ENCODE data around the gene CBLL2. TPM values are rescaled to one million over a fixed set of nuclear protein-coding genes. Genes with fewer than 3 reads are reported as not detected.

The CBLL2 gene
- total RNA-seq, 5 donors from 2014 or later (not counting 1 experiment from before 2014, with no cell fraction given): not detected

DNA sequence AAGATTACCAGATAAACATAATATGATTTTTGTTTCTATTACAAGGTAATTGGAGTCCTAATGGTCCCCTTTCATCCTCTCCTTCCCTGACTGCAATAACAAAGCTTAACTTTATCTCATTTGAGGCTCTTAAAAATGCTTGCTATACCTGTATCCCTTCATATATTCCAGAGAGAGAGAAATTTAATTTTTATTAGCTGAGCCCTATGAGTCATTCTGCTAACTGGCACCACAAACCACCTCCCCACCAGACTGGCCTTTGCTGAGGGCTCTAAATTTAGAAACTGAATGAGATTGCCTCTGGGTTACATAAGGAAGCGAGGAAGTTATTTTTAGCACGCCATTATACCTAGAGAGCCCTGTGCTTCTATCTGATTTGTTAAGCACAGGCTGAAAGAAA lies 27.4 kb downstream of the CBLL2 start:
- H3K4me1 Mint-ChIP-seq: peaks cover 0 to 7% (median 0%) of the 10 kb centered on the region in 3 donors
- no CpG with 5 or more reads among the region's 2 CpGs for WGBS (ENCODE audit: insufficient coverage)

DNA sequence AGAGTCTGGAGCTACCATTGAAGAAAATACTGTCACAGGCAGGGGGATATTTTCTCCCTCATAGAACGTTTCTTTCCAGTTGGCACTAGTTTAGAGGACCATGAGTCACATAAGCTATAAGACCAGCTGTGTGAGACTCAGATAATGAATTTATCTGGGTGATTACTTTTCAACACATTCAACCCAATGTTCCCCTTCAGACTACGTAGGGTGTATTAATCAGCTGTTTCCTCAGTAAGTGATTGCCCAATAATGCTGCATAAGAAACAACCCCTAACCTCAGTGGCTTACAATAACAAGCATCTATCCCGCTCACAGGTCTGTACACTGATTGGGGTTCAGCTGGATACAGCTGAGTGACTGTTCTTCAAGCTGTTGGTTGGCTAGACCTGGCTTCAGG lies 38.1 kb downstream of the CBLL2 start:
- WGBS (ENCODE audit: insufficient coverage): no CpG with 5 or more reads among the region's 3 CpGs
- DNase-seq (no peak), ATAC-seq (replicated peaks in 1 of 4) (no peak)
- POLR2A ChIA-PET: no interaction called here
- H3K4me1 Mint-ChIP-seq: no peaks in the 10 kb centered on the region
- Histone ChIP-seq H3K36me3 (ENCODE audit: control insufficient read depth in 2 of 2, extremely low read depth in 1 of 2, insufficient read depth in 1 of 2, low read length in 1 of 2) (no peaks in the 10 kb centered on the region), H3K4me3 (ENCODE audit: control insufficient read depth in 1 of 2, extremely low read depth in 1 of 2, low read length in 1 of 2) (no peak overlapping the region), H3K9me3 (no peaks in the 10 kb centered on the region), H3K27ac (ENCODE audit: low read length) (no peak overlapping the region), H3K4me1 (ENCODE audit: control insufficient read depth in 1 of 2, extremely low read depth in 1 of 2, insufficient read depth in 2 of 2, low read length in 2 of 2) (no peaks in the 10 kb centered on the region), H3K27me3 (replicated peaks in 1 of 2; ENCODE audit: control insufficient read depth in 2 of 2, extremely low read depth in 1 of 2, insufficient read depth in 2 of 2, low read length in 1 of 2) (no peaks in the 10 kb centered on the region)
- no peaks in the 10 kb centered on the region for H3K36me3 Mint-ChIP-seq
- no peaks in the 10 kb centered on the region for H3K9me3 Mint-ChIP-seq
- H3K4me3 Mint-ChIP-seq: no peak overlapping the region
- H3K27me3 Mint-ChIP-seq: peaks cover 0 to 18% of the 10 kb centered on the region in 2 donors
- CTCF ChIA-PET: no interaction called here
- no peak overlapping the region for H3K27ac Mint-ChIP-seq

More for the DNA sequence above, 27.4 kb downstream of the CBLL2 start:
- Histone ChIP-seq H3K27me3 (replicated peaks in 1 of 2; ENCODE audit: control insufficient read depth in 2 of 2, extremely low read depth in 1 of 2, insufficient read depth in 2 of 2, low read length in 1 of 2) (no peaks in the 10 kb centered on the region), H3K4me3 (ENCODE audit: control insufficient read depth in 1 of 2, extremely low read depth in 1 of 2, low read length in 1 of 2) (no peak overlapping the region), H3K9me3 (no peaks in the 10 kb centered on the region), H3K27ac (ENCODE audit: low read length) (no peak overlapping the region), H3K36me3 (ENCODE audit: control insufficient read depth in 2 of 2, extremely low read depth in 1 of 2, insufficient read depth in 1 of 2, low read length in 1 of 2) (no peaks in the 10 kb centered on the region), H3K4me1 (ENCODE audit: control insufficient read depth in 1 of 2, extremely low read depth in 1 of 2, insufficient read depth in 2 of 2, low read length in 2 of 2) (no peaks in the 10 kb centered on the region)
- H3K36me3 Mint-ChIP-seq: no peaks in the 10 kb centered on the region
- H3K4me3 Mint-ChIP-seq: no peak overlapping the region
- CTCF ChIA-PET: no interaction called here
- ATAC-seq (replicated peaks in 1 of 4) (no peak), DNase-seq (no peak)
- peaks cover 2 to 3% of the 10 kb centered on the region in 2 donors for H3K27me3 Mint-ChIP-seq
- POLR2A ChIA-PET: no interaction called here
- H3K9me3 Mint-ChIP-seq: no peaks in the 10 kb centered on the region
- no peak overlapping the region for H3K27ac Mint-ChIP-seq

DNA sequence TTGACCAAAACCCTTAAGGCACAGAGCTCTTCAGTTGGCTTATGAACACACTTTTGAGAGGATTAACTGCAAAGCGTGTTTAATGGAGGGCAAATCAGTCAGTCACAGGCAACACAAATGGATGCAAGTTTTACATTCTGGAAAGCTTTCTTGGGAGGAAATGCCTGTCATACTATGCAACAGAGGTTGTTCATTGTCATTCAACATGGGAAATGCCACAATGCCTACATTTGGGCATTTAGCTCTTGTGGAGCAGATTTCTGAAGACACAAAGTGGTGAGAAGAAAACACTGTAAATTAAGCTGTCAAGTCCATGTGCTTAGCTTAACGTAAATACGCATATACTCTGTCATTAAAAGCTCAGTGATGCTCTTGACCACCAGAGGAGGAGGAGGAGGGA lies 41.1 kb downstream of the CBLL2 start:
- Mint-ChIP-seq H3K4me3 (no peak overlapping the region), H3K36me3 (no peaks in the 10 kb centered on the region), H3K9me3 (no peaks in the 10 kb centered on the region), H3K27ac (no peak overlapping the region), H3K4me1 (no peaks in the 10 kb centered on the region), H3K27me3 (peaks cover 0 to 14% of the 10 kb centered on the region in 2 donors)
- 100% methylated on average over 1 of the region's 3 CpGs for WGBS (ENCODE audit: insufficient coverage)
- Histone ChIP-seq H3K27ac (ENCODE audit: low read length) (no peak overlapping the region), H3K36me3 (ENCODE audit: control insufficient read depth in 2 of 2, extremely low read depth in 1 of 2, insufficient read depth in 1 of 2, low read length in 1 of 2) (no peaks in the 10 kb centered on the region), H3K9me3 (no peaks in the 10 kb centered on the region), H3K27me3 (replicated peaks in 1 of 2; ENCODE audit: control insufficient read depth in 2 of 2, extremely low read depth in 1 of 2, insufficient read depth in 2 of 2, low read length in 1 of 2) (no peaks in the 10 kb centered on the region), H3K4me3 (ENCODE audit: control insufficient read depth in 1 of 2, extremely low read depth in 1 of 2, low read length in 1 of 2) (no peak overlapping the region), H3K4me1 (ENCODE audit: control insufficient read depth in 1 of 2, extremely low read depth in 1 of 2, insufficient read depth in 2 of 2, low read length in 2 of 2) (no peaks in the 10 kb centered on the region)
- ATAC-seq (replicated peaks in 1 of 4) (no peak), DNase-seq (no peak)
- ChIA-PET CTCF (no interaction called here), POLR2A (no interaction called here)

DNA sequence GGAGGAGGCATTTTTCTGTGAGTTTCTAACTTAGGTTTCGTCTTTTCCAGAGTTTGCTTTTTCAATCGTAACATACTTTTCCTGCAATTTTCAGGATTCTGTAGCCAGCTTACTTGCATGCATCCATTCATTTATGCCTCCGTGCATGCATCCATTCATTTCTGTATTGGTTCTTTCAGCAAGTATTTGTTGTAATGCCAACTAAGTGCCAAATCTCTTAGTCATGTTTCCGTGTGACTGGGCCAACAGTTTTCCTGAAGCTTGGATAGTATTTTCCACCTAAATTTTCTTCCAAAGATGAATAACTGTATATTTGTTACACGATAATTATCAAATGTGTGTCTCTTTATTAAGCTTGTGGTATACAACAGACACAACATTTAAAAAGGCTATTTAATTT lies 41.5 kb downstream of the CBLL2 start:
- ChIA-PET POLR2A (no interaction called here), CTCF (no interaction called here)
- no peaks in the 10 kb centered on the region for H3K4me1 Mint-ChIP-seq
- Histone ChIP-seq H3K4me3 (ENCODE audit: control insufficient read depth in 1 of 2, extremely low read depth in 1 of 2, low read length in 1 of 2) (no peak overlapping the region), H3K27ac (ENCODE audit: low read length) (no peak overlapping the region), H3K9me3 (no peaks in the 10 kb centered on the region), H3K27me3 (replicated peaks in 1 of 2; ENCODE audit: control insufficient read depth in 2 of 2, extremely low read depth in 1 of 2, insufficient read depth in 2 of 2, low read length in 1 of 2) (no peaks in the 10 kb centered on the region), H3K36me3 (ENCODE audit: control insufficient read depth in 2 of 2, extremely low read depth in 1 of 2, insufficient read depth in 1 of 2, low read length in 1 of 2) (no peaks in the 10 kb centered on the region), H3K4me1 (ENCODE audit: control insufficient read depth in 1 of 2, extremely low read depth in 1 of 2, insufficient read depth in 2 of 2, low read length in 2 of 2) (no peaks in the 10 kb centered on the region)
- no peak for DNase-seq
- no peak overlapping the region for H3K27ac Mint-ChIP-seq
- no peak for ATAC-seq (replicated peaks in 1 of 4)
- no peaks in the 10 kb centered on the region for H3K36me3 Mint-ChIP-seq
- 88% methylated on average over 2 of the region's 5 CpGs for WGBS (ENCODE audit: insufficient coverage)
- H3K9me3 Mint-ChIP-seq: no peaks in the 10 kb centered on the region
- H3K27me3 Mint-ChIP-seq: peaks cover 0 to 10% of the 10 kb centered on the region in 2 donors
- H3K4me3 Mint-ChIP-seq: no peak overlapping the region

DNA sequence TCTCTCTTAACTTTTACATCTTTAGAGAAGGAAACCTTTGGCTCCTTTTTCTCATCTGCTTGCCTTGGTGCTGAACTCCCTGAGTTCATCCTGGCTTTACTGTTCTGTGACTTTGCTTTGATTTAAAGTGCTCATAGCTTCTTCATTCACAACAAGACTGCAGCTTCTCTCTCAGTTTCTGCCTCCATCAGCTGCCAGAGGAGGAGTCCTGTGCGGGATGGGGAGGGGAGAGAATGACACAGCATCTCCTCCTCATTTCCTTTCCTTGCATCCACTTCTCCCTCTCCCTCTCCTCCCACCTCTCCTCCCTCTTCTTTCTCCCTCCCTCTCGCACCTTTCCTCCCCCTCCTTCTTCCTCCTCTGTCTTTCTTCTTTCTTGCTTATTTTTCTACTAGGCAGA lies 42.0 kb downstream of the CBLL2 start:
- Mint-ChIP-seq H3K4me1 (no peaks in the 10 kb centered on the region), H3K36me3 (no peaks in the 10 kb centered on the region), H3K27ac (no peak overlapping the region), H3K9me3 (no peaks in the 10 kb centered on the region), H3K4me3 (no peak overlapping the region), H3K27me3 (peaks cover 0 to 8% of the 10 kb centered on the region in 2 donors)
- ChIA-PET POLR2A (interaction anchor here in 1 of 2 donors (0.7 kb wide), 1 partner anchor 835 kb away, joined by 4 read pairs; no protein-coding TSS in a partner anchor), CTCF (no interaction called here)
- H3K27me3 ChIP-seq (replicated peaks in 1 of 2; ENCODE audit: control insufficient read depth in 2 of 2, extremely low read depth in 1 of 2, insufficient read depth in 2 of 2, low read length in 1 of 2): no peaks in the 10 kb centered on the region
- no peak overlapping the region for H3K27ac ChIP-seq (ENCODE audit: low read length)
- no CpG with 5 or more reads among the region's 2 CpGs for WGBS (ENCODE audit: insufficient coverage)
- DNase-seq (no peak), ATAC-seq (replicated peaks in 1 of 4) (no peak)
- no peaks in the 10 kb centered on the region for H3K4me1 ChIP-seq (ENCODE audit: control insufficient read depth in 1 of 2, extremely low read depth in 1 of 2, insufficient read depth in 2 of 2, low read length in 2 of 2)
- no peaks in the 10 kb centered on the region for H3K36me3 ChIP-seq (ENCODE audit: control insufficient read depth in 2 of 2, extremely low read depth in 1 of 2, insufficient read depth in 1 of 2, low read length in 1 of 2)
- no peak overlapping the region for H3K4me3 ChIP-seq (ENCODE audit: control insufficient read depth in 1 of 2, extremely low read depth in 1 of 2, low read length in 1 of 2)
- H3K9me3 ChIP-seq: no peaks in the 10 kb centered on the region

DNA sequence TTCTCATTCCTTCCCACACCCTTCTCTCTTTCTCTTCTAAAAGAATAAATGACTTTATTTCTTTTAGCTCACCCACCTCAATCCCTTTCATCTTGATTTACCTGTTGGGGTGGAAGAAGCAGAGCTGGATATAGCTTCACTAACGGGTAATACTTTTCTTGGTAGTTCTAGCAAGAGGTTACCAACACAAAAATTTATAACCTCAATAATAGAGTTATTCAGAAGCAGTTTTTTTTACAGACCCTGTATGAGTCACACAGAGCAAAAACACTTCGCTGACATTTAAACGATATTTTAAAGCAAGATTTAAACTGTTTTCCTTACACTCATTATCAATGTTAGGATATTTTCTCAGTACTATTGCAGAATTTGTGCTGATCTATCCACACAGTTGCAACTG lies 42.4 kb downstream of the CBLL2 start:
- H3K27ac Mint-ChIP-seq: no peak overlapping the region
- H3K27ac ChIP-seq (ENCODE audit: low read length): no peak overlapping the region
- no peaks in the 10 kb centered on the region for H3K36me3 ChIP-seq (ENCODE audit: control insufficient read depth in 2 of 2, extremely low read depth in 1 of 2, insufficient read depth in 1 of 2, low read length in 1 of 2)
- no peak for ATAC-seq (replicated peaks in 1 of 4)
- H3K27me3 ChIP-seq (replicated peaks in 1 of 2; ENCODE audit: control insufficient read depth in 2 of 2, extremely low read depth in 1 of 2, insufficient read depth in 2 of 2, low read length in 1 of 2): no peaks in the 10 kb centered on the region
- H3K4me1 Mint-ChIP-seq: no peaks in the 10 kb centered on the region
- CTCF ChIA-PET: no interaction called here
- H3K9me3 Mint-ChIP-seq: no peaks in the 10 kb centered on the region
- H3K9me3 ChIP-seq: no peaks in the 10 kb centered on the region
- H3K4me3 ChIP-seq (ENCODE audit: control insufficient read depth in 1 of 2, extremely low read depth in 1 of 2, low read length in 1 of 2): no peak overlapping the region
- POLR2A ChIA-PET: interaction anchor here in 1 of 2 donors (0.7 kb wide), 1 partner anchor 835 kb away, joined by 4 read pairs; no protein-coding TSS in a partner anchor
- no peaks in the 10 kb centered on the region for H3K4me1 ChIP-seq (ENCODE audit: control insufficient read depth in 1 of 2, extremely low read depth in 1 of 2, insufficient read depth in 2 of 2, low read length in 2 of 2)
- H3K27me3 Mint-ChIP-seq: peaks cover 0 to 5% of the 10 kb centered on the region in 2 donors
- no peaks in the 10 kb centered on the region for H3K36me3 Mint-ChIP-seq
- no peak for DNase-seq
- WGBS (ENCODE audit: insufficient coverage): no CpG with 5 or more reads among the region's 3 CpGs
- H3K4me3 Mint-ChIP-seq: no peak overlapping the region

DNA sequence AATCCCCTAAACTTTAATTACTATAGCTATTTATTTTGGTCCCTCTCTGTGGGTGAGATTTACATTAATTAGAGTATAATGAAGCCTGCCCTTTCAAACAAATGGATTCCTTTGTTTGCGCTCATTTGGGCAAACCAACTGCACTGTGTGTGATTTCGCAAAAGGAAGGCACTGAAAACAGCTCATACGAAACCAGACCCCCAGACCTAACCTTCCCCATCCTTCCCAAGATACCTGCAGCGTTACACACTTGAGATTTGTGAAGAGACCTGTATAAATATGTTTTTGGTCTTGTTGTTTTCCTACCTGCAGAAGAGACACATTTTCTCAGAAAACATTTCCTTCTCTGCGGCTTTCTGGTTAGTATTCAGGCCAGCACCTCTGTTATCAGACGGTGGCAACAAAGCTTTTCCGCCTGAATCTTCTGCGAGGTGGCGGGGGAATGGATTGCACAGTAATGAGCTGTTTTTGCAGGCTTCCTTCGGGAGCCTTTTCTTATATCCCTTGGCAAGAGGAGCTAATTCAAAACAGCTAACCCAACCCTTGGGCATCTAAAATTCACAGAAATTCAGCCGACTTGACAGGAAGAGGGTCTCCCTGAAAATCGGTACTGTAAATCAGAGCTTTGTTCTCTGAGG lies 47.6 kb downstream of the CBLL2 start:
- no CpG with 5 or more reads among the region's 12 CpGs for WGBS (ENCODE audit: insufficient coverage)
- CTCF ChIA-PET: no interaction called here
- no peak for ATAC-seq (replicated peaks in 1 of 4)
- H3K27ac Mint-ChIP-seq: no peak overlapping the region
- no peak for DNase-seq
- H3K36me3 Mint-ChIP-seq: no peaks in the 10 kb centered on the region
- Histone ChIP-seq H3K4me1 (ENCODE audit: control insufficient read depth in 1 of 2, extremely low read depth in 1 of 2, insufficient read depth in 2 of 2, low read length in 2 of 2) (no peaks in the 10 kb centered on the region), H3K27me3 (replicated peaks in 1 of 2; ENCODE audit: control insufficient read depth in 2 of 2, extremely low read depth in 1 of 2, insufficient read depth in 2 of 2, low read length in 1 of 2) (no peaks in the 10 kb centered on the region), H3K36me3 (ENCODE audit: control insufficient read depth in 2 of 2, extremely low read depth in 1 of 2, insufficient read depth in 1 of 2, low read length in 1 of 2) (no peaks in the 10 kb centered on the region), H3K27ac (ENCODE audit: low read length) (no peak overlapping the region), H3K4me3 (ENCODE audit: control insufficient read depth in 1 of 2, extremely low read depth in 1 of 2, low read length in 1 of 2) (no peak overlapping the region), H3K9me3 (no peaks in the 10 kb centered on the region)
- H3K4me1 Mint-ChIP-seq: no peaks in the 10 kb centered on the region
- H3K27me3 Mint-ChIP-seq: peaks cover 0 to 5% of the 10 kb centered on the region in 2 donors
- no peaks in the 10 kb centered on the region for H3K9me3 Mint-ChIP-seq
- POLR2A ChIA-PET: no interaction called here
- H3K4me3 Mint-ChIP-seq: no peak overlapping the region
